Loucy (cell line): Measurements from ENCODE around the gene ZNF490.

ENCODE experiments used
- H2AFZ ChIP-seq: fragments of 200-600 bp; sonication (generic); 2 replicates; pipeline ENCODE4 v1.6.0; 2016; ENCODE audit warnings: antibody characterized with exemption, mild to moderate bottlenecking, low read length, moderate library complexity
- H3F3A ChIP-seq: fragments of 200-600 bp; 2 replicates; pipeline ENCODE4 v1.6.0; 2016; ENCODE audit warnings: antibody characterized with exemption, low read depth, mild to moderate bottlenecking
- H3K27me3 ChIP-seq: fragments of 200-600 bp; sonication (generic); 2 replicates; pipeline ENCODE4 v1.6.1; 2014; ENCODE audit warnings: low read length, mild to moderate bottlenecking; ENCODE audit not compliant: insufficient read depth, poor library complexity, severe bottlenecking
- H3K36me3 ChIP-seq: fragments of 200-600 bp; sonication (generic); 2 replicates; pipeline ENCODE4 v1.6.1; 2016; ENCODE audit warnings: low read length; ENCODE audit not compliant: insufficient read depth
- H3K4me1 ChIP-seq: fragments of 200-600 bp; sonication (generic); 2 replicates; pipeline ENCODE4 v1.5.1; 2014; ENCODE audit warnings: low read length, mild to moderate bottlenecking; ENCODE audit not compliant: insufficient read depth, poor library complexity, severe bottlenecking
- H3K4me2 ChIP-seq: fragments of 200-600 bp; sonication (generic); 2 replicates; pipeline ENCODE4 v1.6.0; 2014; ENCODE audit warnings: antibody characterized with exemption, low read length, low read depth, mild to moderate bottlenecking; ENCODE audit not compliant: poor library complexity, severe bottlenecking
- H3K4me3 ChIP-seq: fragments of 200-600 bp; sonication (generic); 2 replicates; pipeline ENCODE4 v1.5.1; 2014; ENCODE audit warnings: low read length, mild to moderate bottlenecking, mixed read lengths; ENCODE audit not compliant: poor library complexity, severe bottlenecking
- H3K79me2 ChIP-seq: fragments of 200-600 bp; sonication (generic); 2 replicates; pipeline ENCODE4 v1.6.1; 2014; ENCODE audit warnings: low read length; ENCODE audit not compliant: insufficient read depth
- H3K9ac ChIP-seq: fragments of 200-600 bp; sonication (generic); 2 replicates; pipeline ENCODE4 v1.6.0; 2014; ENCODE audit warnings: mild to moderate bottlenecking, low read depth, low read length, moderate library complexity; ENCODE audit not compliant: poor library complexity, severe bottlenecking
- H3K9me2 ChIP-seq: fragments of 200-600 bp; sonication (generic); replicated peaks from 2 replicates; pipeline ENCODE4 v1.6.1; 2016; ENCODE audit warnings: low read depth, low read length, mixed read lengths
- H3K9me3 ChIP-seq: fragments of 200-600 bp; sonication (generic); 2 replicates; pipeline ENCODE4 v1.6.1; 2014; ENCODE audit warnings: mild to moderate bottlenecking, antibody characterized with exemption, low read length, low read depth; ENCODE audit not compliant: insufficient read depth
- H4K20me1 ChIP-seq: fragments of 200-600 bp; sonication (generic); 2 replicates; pipeline ENCODE4 v1.6.0; 2014; ENCODE audit warnings: antibody characterized with exemption, low read length, mild to moderate bottlenecking; ENCODE audit not compliant: insufficient read depth, poor library complexity, severe bottlenecking
- CTCF ChIP-seq: fragments of 200-600 bp; sonication (generic); conservative IDR thresholded peaks from 2 replicates; pipeline ENCODE4 v1.5.1; 2014; ENCODE audit warnings: mild to moderate bottlenecking, antibody characterized with exemption, low read length
- EZH2phosphoT487 ChIP-seq: fragments of 200-600 bp; IDR thresholded peaks from 2 replicates; pipeline ENCODE4 v1.6.1; 2018; ENCODE audit warnings: antibody characterized with exemption, mild to moderate bottlenecking, moderate library complexity, borderline replicate concordance

The ZNF490 gene

DNA sequence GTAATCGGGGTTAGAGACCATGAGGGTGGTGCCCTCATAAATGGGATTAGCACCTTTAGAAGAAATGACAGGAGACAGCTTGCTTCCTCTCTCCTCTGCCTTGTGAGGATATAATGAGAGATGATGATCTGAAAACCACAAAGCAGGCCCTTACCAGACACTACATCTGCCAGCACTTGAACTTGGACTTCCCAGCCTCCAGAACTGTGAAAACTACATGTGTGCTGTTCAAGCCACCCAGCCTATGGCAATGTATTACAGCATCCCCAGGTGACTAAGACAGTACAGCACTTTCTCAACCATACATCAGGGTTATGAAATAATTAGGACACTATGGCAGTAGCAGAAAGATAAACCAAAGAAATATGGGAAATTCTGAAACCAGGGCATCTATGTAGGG lies 66.8 kb downstream of the ZNF490 start:
- Histone ChIP-seq H3F3A (no peaks in the 10 kb centered on the region), H4K20me1 (peaks cover 10% of the 10 kb centered on the region), H3K4me2 (peak overlapping the region; percentile 19), H3K9me3 (no peaks in the 10 kb centered on the region), H2AFZ (no peak overlapping the region), H3K36me3 (0 out of 2 replicates have a peak, but pooled peaks cover 2% of the 10 kb centered on the region), H3K27me3 (no peaks in the 10 kb centered on the region), H3K9ac (no peak overlapping the region), H3K9me2 (no peaks in the 10 kb centered on the region), H3K79me2 (peaks cover 58% of the 10 kb centered on the region; the same call in 1 of the 2 replicates), H3K4me1 (peaks cover 13% of the 10 kb centered on the region), H3K4me3 (no peak overlapping the region)
- TF ChIP-seq EZH2phosphoT487 (no peak), CTCF (no peak)
